RWPE2 (cell line): Measurements from ENCODE around the gene SPATA31C1.

Experiments used
- ATAC-seq: fragments of 200-7000 bp; cut with Tn5 transposase; 3 replicates; pipeline ENCODE4 v1.9.1; 2021; ENCODE audit warnings: low read depth
- DNase-seq: peaks from one replicate; pipeline ENCODE4 v3.0.0-alpha.2; 2020; ENCODE audit warnings: low spot score
- H3K27ac ChIP-seq: fragments of 450-650 bp; 2 replicates; pipeline ENCODE4 v1.5.1; 2017; ENCODE audit warnings: mild to moderate bottlenecking; ENCODE audit not compliant: poor library complexity, severe bottlenecking
- H3K27me3 ChIP-seq: fragments of 250-450 bp; sonication (Bioruptor Pico); 2 replicates; pipeline ENCODE4 v1.5.1; 2021; ENCODE audit warnings: mild to moderate bottlenecking, moderate library complexity; ENCODE audit not compliant: insufficient read depth, poor library complexity, severe bottlenecking
- H3K36me3 ChIP-seq: fragments of 250-450 bp; sonication (Bioruptor Pico); 2 replicates; pipeline ENCODE4 v1.5.1; 2020; ENCODE audit warnings: low read depth, mild to moderate bottlenecking, moderate library complexity
- H3K4me1 ChIP-seq: fragments of 250-450 bp; sonication (Bioruptor Pico); 2 replicates; pipeline ENCODE4 v1.5.1; 2021; ENCODE audit warnings: mild to moderate bottlenecking, moderate library complexity; ENCODE audit not compliant: insufficient read depth, poor library complexity, severe bottlenecking
- H3K4me3 ChIP-seq: fragments of 250-450 bp; sonication (Bioruptor Pico); 2 replicates; pipeline ENCODE4 v1.5.1; 2021; ENCODE audit warnings: mild to moderate bottlenecking, moderate library complexity; ENCODE audit not compliant: severe bottlenecking
- H3K9me3 ChIP-seq: fragments of 250-450 bp; sonication (Bioruptor Pico); 2 replicates; pipeline ENCODE4 v1.5.1; 2021; ENCODE audit warnings: mild to moderate bottlenecking, moderate library complexity; ENCODE audit not compliant: severe bottlenecking
- TF ChIP-seq, protein P1 (sequence below): fragments of 450-650 bp; IDR thresholded peaks from one replicate; pipeline ENCODE4 v1.5.1; 2017; ENCODE audit warnings: mild to moderate bottlenecking, moderate library complexity; ENCODE audit not compliant: poor library complexity, severe bottlenecking

Gene SPATA31C1

DNA sequence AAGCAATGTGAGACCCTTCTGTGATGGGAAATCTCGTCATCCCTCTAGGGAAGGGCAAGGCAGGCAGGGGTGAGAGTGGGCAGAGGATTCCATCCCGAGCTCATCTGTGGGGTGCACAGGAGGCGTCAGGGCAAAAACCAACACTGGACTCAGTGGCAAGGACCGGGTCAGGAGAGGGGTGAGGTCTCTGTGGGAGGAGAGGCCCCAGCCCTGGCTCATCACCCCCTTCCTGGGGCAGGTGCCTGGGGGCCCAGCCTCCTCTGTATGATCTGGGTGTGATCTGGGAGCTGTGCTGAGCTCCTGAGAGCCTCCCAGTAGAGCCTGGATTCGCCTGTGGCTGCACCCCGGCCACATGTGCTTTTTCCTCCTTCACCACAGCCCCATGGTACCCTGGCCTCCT is 34.5 kb upstream of the SPATA31C1 start:
- ATAC-seq (no peak), DNase-seq (no peak)
- TF ChIP-seq, protein P1, sequence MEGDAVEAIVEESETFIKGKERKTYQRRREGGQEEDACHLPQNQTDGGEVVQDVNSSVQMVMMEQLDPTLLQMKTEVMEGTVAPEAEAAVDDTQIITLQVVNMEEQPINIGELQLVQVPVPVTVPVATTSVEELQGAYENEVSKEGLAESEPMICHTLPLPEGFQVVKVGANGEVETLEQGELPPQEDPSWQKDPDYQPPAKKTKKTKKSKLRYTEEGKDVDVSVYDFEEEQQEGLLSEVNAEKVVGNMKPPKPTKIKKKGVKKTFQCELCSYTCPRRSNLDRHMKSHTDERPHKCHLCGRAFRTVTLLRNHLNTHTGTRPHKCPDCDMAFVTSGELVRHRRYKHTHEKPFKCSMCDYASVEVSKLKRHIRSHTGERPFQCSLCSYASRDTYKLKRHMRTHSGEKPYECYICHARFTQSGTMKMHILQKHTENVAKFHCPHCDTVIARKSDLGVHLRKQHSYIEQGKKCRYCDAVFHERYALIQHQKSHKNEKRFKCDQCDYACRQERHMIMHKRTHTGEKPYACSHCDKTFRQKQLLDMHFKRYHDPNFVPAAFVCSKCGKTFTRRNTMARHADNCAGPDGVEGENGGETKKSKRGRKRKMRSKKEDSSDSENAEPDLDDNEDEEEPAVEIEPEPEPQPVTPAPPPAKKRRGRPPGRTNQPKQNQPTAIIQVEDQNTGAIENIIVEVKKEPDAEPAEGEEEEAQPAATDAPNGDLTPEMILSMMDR = no peak
- no peak overlapping the region for H3K4me3 ChIP-seq
- no peaks in the 10 kb centered on the region for H3K9me3 ChIP-seq
- H3K27ac ChIP-seq = no peak overlapping the region
- H3K4me1 ChIP-seq = peaks cover 9% of the 10 kb centered on the region
- H3K36me3 ChIP-seq = no peaks in the 10 kb centered on the region
- H3K27me3 ChIP-seq = no peaks in the 10 kb centered on the region

DNA sequence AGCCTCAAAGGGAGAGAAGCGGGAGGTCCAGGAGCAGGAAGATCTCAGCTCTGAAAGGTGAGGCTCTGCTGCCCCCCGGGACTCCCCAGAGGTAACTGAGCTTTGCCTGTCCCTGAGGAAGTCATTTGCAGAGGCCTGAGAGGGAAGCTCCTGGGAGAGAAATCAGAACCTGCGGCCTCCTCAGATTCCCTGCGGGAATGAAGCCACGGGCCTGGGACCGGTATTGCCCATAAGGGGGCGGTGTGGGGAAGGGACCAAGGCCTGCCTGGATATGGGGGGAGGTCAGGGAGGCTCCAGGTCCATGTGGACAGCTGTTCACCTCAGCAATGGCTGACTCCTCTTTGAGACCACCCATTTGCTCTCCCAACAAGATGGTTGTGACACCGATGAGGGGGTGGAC is 33.8 kb upstream of the SPATA31C1 start:
- Histone ChIP-seq H3K4me3 (no peak overlapping the region), H3K4me1 (peaks cover 4% of the 10 kb centered on the region), H3K27ac (no peak overlapping the region), H3K36me3 (no peaks in the 10 kb centered on the region), H3K9me3 (no peaks in the 10 kb centered on the region), H3K27me3 (no peaks in the 10 kb centered on the region)
- ATAC-seq = no peak
- DNase-seq = no peak
- TF ChIP-seq, protein P1 = no peak

DNA sequence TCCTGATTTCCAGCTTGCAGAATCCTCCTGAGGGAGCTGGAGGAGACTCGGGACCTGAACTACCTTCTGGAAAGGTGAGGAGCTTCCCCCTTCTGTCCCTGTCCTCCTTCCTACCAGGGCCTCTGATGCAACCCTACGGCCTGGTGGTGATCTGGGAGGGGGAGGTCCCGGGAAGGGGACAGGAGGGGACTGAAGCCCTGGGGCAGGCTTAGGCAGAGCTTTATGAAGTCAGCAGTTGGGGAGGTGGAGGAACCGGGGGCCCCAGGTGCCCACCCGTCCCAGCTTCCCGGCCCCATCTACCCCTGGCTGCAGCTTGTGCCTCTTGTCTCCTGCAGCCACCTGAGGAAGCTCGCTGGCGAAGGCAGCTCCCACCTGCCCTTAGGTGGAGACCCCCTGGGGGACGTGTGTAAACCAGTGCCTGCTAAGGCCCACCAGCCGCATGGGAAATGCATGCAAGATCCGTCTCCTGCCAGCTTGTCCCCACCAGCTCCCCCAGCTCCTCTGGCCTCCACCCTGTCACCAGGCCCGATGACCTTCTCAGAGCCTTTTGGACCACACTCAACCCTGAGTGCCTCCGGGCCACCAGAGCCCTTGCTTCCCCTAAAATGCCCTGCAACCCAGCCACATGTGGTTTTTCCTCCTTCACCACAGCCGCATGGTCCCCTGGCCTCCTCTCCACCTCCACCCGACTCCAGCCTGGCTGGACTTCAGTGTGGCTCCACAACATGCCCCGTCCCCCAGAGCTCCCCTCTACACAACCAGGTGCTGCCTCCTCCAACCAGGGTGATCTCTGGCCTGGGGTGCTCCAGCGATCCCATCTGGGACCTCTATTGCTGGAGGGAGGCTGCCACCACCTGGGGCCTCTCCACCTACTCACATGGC is 32.9 kb upstream of the SPATA31C1 start:
- no peak overlapping the region for H3K4me3 ChIP-seq
- DNase-seq (no peak), ATAC-seq (no peak)
- no peak overlapping the region for H3K27ac ChIP-seq
- no peaks in the 10 kb centered on the region for H3K9me3 ChIP-seq
- H3K4me1 ChIP-seq = no peaks in the 10 kb centered on the region
- TF ChIP-seq, protein P1 = no peak
- no peaks in the 10 kb centered on the region for H3K36me3 ChIP-seq
- no peaks in the 10 kb centered on the region for H3K27me3 ChIP-seq

DNA sequence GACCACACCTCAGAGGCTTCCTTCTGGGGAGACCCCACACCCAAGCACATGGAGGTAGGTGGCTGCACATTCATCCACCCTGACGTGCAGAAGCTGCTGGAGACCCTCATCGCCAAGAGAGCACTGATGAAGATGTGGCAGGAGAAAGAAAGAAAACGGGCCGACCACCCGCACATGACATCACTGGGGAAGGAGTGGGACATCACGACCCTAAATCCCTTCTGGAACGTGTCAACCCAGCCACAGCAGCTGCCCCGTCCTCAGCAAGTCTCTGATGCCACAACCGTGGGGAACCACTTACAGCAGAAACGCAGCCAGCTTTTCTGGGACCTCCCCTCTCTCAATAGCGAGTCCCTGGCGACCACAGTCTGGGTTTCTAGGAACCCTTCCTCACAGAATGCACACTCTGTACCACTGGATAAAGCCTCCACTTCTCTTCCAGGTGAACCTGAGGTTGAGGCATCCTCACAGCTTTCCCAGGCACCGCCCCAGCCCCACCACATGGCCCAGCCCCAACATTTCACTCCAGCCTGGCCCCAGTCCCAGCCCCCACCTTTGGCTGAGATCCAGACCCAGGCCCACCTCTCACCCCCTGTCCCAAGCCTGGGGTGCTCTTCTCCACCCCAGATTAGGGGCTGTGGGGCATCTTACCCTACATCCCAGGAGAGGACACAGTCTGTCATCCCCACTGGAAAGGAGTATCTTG is 32.1 kb upstream of the SPATA31C1 start:
- no peak overlapping the region for H3K27ac ChIP-seq
- TF ChIP-seq, protein P1 = no peak
- H3K4me1 ChIP-seq = no peaks in the 10 kb centered on the region
- ATAC-seq (no peak), DNase-seq (no peak)
- H3K36me3 ChIP-seq = no peaks in the 10 kb centered on the region
- H3K9me3 ChIP-seq = no peaks in the 10 kb centered on the region
- no peaks in the 10 kb centered on the region for H3K27me3 ChIP-seq
- H3K4me3 ChIP-seq = no peak overlapping the region
